D341Med (cell line): ENCODE measurements around the gene EBF3.

Experiments
- DNase-seq: peaks from one replicate; pipeline ENCODE4 v3.0.0; 2012; ENCODE audit warnings: low spot score

EBF3 gene

GRCh38 chr10:129945064-129945463, 19.0 kb downstream of the EBF3 start:
- no peak for DNase-seq

DNA sequence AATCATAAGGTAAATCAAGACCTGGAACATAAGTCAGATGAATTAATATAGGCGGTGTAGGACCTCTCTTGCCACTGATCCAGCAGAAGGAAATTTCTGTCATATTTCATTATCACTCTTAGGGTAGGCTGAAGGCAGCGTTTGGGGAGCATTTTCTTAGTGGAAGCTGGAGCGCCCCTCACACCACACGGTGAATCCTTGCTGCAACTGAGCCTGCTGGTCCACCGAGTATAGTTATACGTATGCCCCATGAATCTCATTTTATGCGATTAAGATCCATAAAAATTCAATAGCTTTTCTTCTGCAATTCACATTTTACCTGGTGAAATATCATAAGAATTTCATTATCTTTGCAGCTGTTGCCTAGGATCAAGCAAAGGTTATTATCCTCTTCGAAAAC, 19.6 kb downstream of the EBF3 start:
- no peak for DNase-seq

DNA sequence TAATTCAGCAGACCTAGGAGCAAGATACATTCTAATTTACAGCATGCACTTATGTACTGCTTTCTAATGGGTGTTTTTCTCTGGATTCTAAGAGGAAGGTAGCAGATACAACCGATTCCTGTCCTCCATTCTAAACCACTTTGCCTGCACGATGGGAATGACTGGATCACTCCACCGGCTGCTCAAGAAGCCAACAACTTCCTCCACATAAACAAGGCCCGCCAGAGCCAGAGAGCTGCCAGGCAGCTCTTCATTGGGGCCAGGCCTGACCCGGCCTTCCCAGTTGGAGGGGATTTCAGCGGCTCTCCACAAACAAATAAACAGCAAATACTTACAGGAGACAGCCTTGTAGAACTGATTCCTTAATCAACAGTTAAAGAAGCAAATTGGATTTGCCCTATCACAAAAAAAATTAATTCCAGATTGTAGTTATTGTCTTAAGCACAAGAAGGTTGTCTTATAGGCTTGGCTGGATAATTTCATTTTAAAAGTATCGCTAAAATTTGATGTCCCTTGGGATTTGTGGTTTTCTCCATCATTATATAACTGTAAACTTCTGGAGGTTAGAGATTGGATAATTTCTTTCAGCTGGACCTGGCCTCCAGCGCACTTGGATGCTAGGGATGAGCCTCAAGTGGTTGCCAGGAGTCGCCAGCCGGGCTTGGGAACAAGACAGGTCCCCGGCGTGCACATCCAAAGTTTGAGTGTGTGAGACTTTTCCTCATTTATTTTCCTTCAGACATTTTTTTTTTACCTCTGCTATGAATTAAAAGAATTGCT, 20.9 kb downstream of the EBF3 start:
- no peak for DNase-seq

GRCh38 chr10:129942391-129942790, 21.7 kb downstream of the EBF3 start:
- no peak for DNase-seq

- no peak for DNase-seq
Measured at GRCh38 chr10:129942019-129942277, 22.1 kb downstream of the EBF3 start.

DNA sequence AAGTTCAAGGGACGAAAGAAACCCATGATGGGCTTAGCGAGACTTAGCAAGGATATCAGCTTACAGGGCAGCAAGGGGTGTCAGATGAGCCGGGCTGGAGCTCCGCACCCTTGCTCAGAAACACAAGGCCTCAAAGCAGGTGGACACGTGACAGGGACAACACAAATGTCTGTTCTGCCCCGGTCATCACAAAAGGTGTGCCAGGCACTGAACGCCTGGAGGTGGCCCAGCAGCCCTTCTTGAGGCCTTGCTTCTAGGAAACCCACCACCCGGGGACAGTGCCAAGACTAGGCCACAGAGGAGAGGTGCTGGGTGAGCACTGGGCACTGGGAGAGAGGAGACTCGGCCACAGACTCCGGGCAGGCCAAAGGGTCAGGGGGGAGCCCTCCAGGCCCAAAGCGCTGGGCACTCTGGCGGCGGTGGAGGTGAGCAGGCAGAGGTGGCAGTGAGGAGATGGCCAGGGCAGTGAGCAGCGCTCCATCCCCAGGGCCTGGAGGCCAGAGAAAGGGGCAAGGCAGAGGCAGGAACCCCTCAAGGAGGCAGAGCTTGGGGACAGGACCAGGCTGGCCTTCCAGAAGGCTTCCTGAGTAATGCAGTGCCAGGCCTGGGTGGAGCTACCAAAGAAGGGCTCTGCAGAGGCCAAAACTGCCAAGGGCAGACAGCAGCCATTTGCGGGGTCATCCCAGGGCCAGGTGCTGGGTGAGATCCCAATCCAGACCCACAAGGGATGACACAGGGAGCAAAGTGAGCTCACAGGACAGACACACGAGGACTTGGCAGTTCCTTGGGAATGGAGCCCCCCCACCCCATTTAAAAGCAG, 22.7 kb downstream of the EBF3 start:
- DNase-seq: no peak

- DNase-seq: no peak
Measured at GRCh38 chr10:129940617-129941198, 23.4 kb downstream of the EBF3 start.

GRCh38 chr10:129939416-129940275, 24.4 kb downstream of the EBF3 start:
- no peak for DNase-seq

DNA sequence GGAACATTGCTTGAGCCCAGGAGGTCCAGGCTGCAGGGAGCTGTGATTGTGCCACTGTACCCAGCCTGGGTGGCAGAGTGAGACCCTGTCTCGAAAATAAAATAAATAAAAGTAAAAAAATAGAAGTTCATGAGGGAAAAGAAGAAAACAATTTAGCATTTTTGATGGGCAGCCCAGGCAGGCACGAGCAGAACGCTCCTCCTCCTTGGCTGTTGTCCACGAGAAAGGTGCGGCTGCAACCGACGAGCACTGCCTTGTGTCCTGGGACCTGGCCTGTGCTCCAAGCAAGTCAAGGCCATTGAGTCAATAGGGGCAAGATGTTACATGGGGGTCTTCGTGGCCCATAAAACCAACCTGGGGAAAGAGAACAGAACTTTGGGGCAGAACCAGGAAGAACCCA, 25.6 kb downstream of the EBF3 start:
- no peak for DNase-seq

DNA sequence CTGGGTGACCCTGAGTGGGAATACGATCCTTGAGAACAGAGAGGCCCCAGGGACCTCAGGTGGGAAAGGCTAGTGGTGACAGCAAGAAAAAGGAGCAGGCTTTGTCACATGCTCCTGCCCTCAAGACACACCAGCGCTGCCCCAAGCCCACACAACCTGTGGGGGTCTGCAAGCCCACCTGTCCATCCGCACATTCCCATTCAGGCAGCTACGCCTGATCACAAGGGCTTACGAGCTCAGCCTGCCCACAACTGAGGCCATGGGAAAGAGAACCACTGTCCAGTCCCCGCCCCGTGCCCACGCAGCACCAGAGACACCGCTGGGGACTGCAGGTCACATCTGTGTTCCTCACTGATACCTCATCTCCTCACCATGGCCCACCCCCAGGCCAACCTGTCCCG, 26.7 kb downstream of the EBF3 start:
- DNase-seq: no peak

GRCh38 chr10:129936923-129937300, 27.2 kb downstream of the EBF3 start:
- DNase-seq: no peak

GRCh38 chr10:129936266-129936922, 27.7 kb downstream of the EBF3 start:
- no peak for DNase-seq

GRCh38 chr10:129935867-129936152, 28.3 kb downstream of the EBF3 start:
- DNase-seq: no peak

DNA sequence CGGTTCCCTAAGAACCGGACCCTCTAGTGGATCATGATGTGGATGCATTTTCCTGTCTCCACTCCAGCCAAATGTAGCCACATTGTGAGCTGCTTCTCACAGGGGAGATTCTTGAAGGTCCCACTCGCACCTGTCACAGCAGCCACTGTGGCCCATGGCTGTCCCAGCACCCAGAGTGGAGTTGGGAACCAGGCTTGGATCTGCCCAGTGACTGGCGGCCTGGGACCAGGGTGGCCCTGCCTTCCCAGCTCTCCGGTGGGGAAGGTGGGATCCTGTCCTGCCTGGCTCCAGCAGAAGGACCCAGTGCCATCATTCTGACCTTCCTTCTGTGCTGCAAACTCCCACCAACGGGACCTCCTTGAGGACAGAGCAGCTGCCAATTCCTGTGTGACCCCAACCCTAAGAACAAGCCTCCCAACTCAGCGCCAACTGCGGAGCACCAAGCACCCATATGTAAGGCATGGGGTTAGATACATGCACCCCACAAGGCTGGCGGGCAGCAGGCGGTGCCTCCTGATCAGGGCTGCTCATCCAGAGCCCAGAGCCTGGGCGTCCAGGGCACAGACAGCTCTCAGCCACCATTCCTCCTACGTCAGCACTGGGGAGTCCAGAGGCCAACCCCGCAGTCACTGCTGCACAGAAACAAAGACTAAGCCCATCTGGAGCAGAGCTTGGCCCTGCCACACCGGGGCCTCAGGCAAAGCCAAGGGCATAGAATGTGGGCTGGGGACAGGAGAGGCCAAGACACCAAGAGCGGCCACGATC, 28.8 kb downstream of the EBF3 start:
- no peak for DNase-seq

- no peak for DNase-seq
Measured at GRCh38 chr10:129934196-129934925, 29.7 kb downstream of the EBF3 start.

GRCh38 chr10:129933456-129934092, 30.5 kb downstream of the EBF3 start:
- DNase-seq: no peak

DNA sequence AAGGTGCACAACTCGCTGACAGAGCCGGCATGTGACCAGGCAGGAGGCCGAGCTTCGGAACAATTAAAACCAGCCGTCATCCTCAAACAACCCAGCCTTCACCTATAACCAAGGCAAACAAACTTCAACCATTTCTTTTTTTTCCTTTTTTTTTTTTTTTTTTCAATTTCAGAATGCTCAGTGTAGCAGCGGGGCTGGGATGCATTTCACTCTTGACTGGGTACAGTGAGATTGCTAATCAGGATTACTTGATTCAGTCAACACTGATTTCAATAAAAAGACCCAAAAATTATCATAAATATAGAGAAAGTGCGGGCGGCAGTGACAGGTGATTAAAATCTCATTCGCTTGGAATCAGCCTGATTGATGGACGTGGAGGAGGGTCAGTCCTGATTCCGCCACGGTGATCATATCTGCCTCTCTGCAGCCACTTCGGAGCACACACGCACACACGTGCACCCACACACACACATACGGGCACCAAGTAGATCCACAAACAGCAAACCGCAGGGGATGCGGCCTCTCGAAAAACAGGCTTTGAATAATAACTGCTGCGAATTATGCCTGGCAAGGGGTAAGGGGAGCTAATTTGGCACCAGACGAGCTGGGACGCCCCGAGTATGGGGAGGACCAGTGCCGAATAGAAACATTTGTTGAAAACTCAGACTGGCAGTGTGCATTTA, 31.2 kb downstream of the EBF3 start:
- no peak for DNase-seq

- DNase-seq: no peak
Measured at GRCh38 chr10:129932182-129932581, 31.9 kb downstream of the EBF3 start.
